K562 (cell line): Measurements from ENCODE around the gene CDCP1. TPM values are rescaled to one million over a fixed set of nuclear protein-coding genes. Genes with fewer than 3 reads are reported as not detected.

Experiments used
- CTBP1 ChIP-seq: fragments of 450-650 bp; IDR thresholded peaks from 2 replicates; pipeline ENCODE4 v1.6.1; 2016; ENCODE audit warnings: borderline replicate concordance
- GATAD2A ChIP-seq: fragments of 450-650 bp; IDR thresholded peaks from 2 replicates; pipeline ENCODE4 v1.6.1; 2017
- GTF2E2 ChIP-seq: fragments of 200-800 bp; sonication (Bioruptor generic); IDR thresholded peaks from 2 replicates; pipeline ENCODE4 v1.6.1; 2016; ENCODE audit warnings: missing genetic modification characterization, missing compliant biosample characterization
- MYC ChIP-seq, 2 experiments: fragments of 250-450 bp in 1 of 2; sonication (Bioruptor Pico) in 1 of 2; IDR thresholded peaks; 2 replicates each; pipeline versions ENCODE4 v1.5.1 to v1.6.1; 2012 to 2021; ENCODE audit warnings: low read depth in 2 of 2, borderline replicate concordance in 1 of 2, improper control_type of control experiment in 1 of 2, low read length in 1 of 2, mild to moderate bottlenecking in 1 of 2, moderate library complexity in 1 of 2
- NR2C2 ChIP-seq, 2 experiments: fragments of 200-800 bp in 1 of 2; sonication (Bioruptor generic) in 1 of 2; sonication (generic) in 1 of 2; formaldehyde crosslinking in 1 of 2; IDR thresholded peaks; 2 replicates each; pipeline versions ENCODE4 v1.6.1 to v1.8.0; 2016 to 2022; ENCODE audit warnings: mild to moderate bottlenecking in 1 of 2, missing compliant biosample characterization in 1 of 2, missing genetic modification characterization in 1 of 2, missing genetic modification reagents in 1 of 2
- NR4A1 ChIP-seq, 2 experiments: fragments of 250-450 bp in 1 of 2; fragments of 450-650 bp in 1 of 2; sonication (Bioruptor Pico) in 1 of 2; IDR thresholded peaks; 2 replicates each; pipeline versions ENCODE4 v1.4.0 to v1.6.1; 2016 to 2020; ENCODE audit warnings: mild to moderate bottlenecking in 2 of 2, missing compliant biosample characterization in 1 of 2, missing genetic modification characterization in 1 of 2, moderate library complexity in 1 of 2
- ZFP36 ChIP-seq: fragments of 150-350 bp; IDR thresholded peaks from 2 replicates; pipeline ENCODE4 v1.6.1; 2018; ENCODE audit warnings: low read length, low read depth; ENCODE audit not compliant: partially characterized antibody
- ZNF311 ChIP-seq: fragments of 250-450 bp; sonication (Bioruptor Pico); IDR thresholded peaks from 2 replicates; pipeline ENCODE4 v1.4.0; 2020; ENCODE audit warnings: mild to moderate bottlenecking, moderate library complexity
- polyA plus RNA-seq, 8 experiments: library from polyadenylated mRNA; depleted of rRNA in 4 of 8; stranded (reverse) in 5 of 8; unstranded in 3 of 8; fragments of >200 nt; fragmentation: Nextera tagmentation in 2 of 8; fragmentation: Illumina TruSeq in 1 of 8; extraction: Ambion mirVana in 2 of 8; extraction: Trizol in 1 of 8; gene quantifications; 2 replicates each; pipeline versions ENCODE4 v1.2.1 to v1.2.3, GENCODE V29; 2011 to 2014; ENCODE audit warnings: inconsistent platforms in 1 of 8, missing spikeins in 1 of 8
- total RNA-seq, 7 experiments: library from RNA; depleted of rRNA in 6 of 7; stranded (reverse); fragments of >200 nt in 6 of 7; fragmentation: Illumina TruSeq in 2 of 7; extraction: Trizol in 2 of 7; gene quantifications; 2 replicates each; pipeline versions ENCODE4 v1.2.1 to v1.2.3, GENCODE V29; 2011 to 2021; ENCODE audit warnings: low replicate concordance in 1 of 7
- TF ChIP-seq, protein P1 (sequence below): fragments of 450-650 bp; conservative IDR thresholded peaks from 2 replicates; pipeline ENCODE4 v1.6.1; 2016; ENCODE audit warnings: missing genetic modification characterization, low read depth, mild to moderate bottlenecking, missing compliant biosample characterization, moderate library complexity
- TF ChIP-seq, protein P2 (sequence below): fragments of 450-650 bp; IDR thresholded peaks from 2 replicates; pipeline ENCODE4 v1.6.1; 2016; ENCODE audit warnings: mild to moderate bottlenecking, moderate library complexity
- TF ChIP-seq, protein P3 (sequence below): sonication (generic); formaldehyde crosslinking; IDR thresholded peaks from 2 replicates; pipeline ENCODE4 v1.8.1; 2022; ENCODE audit warnings: missing genetic modification reagents

CDCP1 gene
- total and polyA plus RNA-seq, 9 of the 15 experiments (the other 6 are each of a cell fraction or from before 2014, with no cell fraction given): 3.9 to 16.4 (median 5.2) TPM

DNA sequence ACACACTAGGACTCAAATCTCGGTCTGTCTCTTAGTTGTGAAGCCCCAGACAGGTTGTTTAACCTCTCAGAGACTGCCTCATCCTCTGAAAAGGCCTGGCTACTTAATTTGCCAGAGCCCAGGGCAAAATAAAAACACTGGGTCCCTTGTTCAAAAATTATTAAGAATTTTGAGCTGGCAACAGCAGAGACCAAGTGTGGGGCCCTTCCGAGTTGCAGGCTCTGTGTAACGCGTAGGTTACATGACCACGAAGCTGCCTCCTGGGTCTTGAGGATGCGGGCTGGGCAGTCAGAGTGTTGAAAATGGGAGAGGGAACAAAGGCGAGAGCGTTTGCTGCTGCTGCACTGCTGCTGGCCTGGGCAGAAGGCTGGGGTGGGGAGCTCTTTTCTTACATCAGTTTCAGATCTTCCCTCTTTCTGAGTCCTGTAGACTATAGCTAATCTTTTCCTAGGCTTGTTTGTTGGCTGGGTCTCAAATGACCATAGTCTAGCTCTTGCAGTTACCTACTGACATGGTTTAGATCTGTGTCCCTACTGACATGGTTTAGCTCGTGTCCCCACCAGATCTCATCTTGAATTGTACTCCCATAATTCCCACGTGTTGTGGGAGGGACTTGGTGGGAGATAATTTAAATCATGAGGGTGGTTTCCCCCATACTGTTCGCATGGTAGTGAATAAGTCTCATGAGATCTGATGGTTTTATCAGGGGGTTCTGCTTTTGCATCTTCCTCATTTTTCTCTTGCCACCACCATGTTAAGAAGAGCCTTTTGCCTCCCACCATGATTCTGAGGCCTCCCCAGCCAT lies 70.2 kb downstream of the CDCP1 start (continued):
- 0 out of 2 replicates have a peak, but pooled peaks have one; percentile 32 for TF ChIP-seq ZNF311
- no peak for TF ChIP-seq MYC (IDR thresholded peaks at IDR 0.05; ENCODE audit: low read depth, low read length)
- TF ChIP-seq MYC (CRISPR knock-in tag; IDR thresholded peaks at IDR 0.05; ENCODE audit: borderline replicate concordance, low read depth): peak; percentile 68; the same call in 1 of the 2 replicates
- peak; percentile 36; the same call in 1 of the 2 replicates for TF ChIP-seq CTBP1
- TF ChIP-seq, protein P1, sequence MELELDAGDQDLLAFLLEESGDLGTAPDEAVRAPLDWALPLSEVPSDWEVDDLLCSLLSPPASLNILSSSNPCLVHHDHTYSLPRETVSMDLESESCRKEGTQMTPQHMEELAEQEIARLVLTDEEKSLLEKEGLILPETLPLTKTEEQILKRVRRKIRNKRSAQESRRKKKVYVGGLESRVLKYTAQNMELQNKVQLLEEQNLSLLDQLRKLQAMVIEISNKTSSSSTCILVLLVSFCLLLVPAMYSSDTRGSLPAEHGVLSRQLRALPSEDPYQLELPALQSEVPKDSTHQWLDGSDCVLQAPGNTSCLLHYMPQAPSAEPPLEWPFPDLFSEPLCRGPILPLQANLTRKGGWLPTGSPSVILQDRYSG: peak; percentile 80
- TF ChIP-seq, protein P2, sequence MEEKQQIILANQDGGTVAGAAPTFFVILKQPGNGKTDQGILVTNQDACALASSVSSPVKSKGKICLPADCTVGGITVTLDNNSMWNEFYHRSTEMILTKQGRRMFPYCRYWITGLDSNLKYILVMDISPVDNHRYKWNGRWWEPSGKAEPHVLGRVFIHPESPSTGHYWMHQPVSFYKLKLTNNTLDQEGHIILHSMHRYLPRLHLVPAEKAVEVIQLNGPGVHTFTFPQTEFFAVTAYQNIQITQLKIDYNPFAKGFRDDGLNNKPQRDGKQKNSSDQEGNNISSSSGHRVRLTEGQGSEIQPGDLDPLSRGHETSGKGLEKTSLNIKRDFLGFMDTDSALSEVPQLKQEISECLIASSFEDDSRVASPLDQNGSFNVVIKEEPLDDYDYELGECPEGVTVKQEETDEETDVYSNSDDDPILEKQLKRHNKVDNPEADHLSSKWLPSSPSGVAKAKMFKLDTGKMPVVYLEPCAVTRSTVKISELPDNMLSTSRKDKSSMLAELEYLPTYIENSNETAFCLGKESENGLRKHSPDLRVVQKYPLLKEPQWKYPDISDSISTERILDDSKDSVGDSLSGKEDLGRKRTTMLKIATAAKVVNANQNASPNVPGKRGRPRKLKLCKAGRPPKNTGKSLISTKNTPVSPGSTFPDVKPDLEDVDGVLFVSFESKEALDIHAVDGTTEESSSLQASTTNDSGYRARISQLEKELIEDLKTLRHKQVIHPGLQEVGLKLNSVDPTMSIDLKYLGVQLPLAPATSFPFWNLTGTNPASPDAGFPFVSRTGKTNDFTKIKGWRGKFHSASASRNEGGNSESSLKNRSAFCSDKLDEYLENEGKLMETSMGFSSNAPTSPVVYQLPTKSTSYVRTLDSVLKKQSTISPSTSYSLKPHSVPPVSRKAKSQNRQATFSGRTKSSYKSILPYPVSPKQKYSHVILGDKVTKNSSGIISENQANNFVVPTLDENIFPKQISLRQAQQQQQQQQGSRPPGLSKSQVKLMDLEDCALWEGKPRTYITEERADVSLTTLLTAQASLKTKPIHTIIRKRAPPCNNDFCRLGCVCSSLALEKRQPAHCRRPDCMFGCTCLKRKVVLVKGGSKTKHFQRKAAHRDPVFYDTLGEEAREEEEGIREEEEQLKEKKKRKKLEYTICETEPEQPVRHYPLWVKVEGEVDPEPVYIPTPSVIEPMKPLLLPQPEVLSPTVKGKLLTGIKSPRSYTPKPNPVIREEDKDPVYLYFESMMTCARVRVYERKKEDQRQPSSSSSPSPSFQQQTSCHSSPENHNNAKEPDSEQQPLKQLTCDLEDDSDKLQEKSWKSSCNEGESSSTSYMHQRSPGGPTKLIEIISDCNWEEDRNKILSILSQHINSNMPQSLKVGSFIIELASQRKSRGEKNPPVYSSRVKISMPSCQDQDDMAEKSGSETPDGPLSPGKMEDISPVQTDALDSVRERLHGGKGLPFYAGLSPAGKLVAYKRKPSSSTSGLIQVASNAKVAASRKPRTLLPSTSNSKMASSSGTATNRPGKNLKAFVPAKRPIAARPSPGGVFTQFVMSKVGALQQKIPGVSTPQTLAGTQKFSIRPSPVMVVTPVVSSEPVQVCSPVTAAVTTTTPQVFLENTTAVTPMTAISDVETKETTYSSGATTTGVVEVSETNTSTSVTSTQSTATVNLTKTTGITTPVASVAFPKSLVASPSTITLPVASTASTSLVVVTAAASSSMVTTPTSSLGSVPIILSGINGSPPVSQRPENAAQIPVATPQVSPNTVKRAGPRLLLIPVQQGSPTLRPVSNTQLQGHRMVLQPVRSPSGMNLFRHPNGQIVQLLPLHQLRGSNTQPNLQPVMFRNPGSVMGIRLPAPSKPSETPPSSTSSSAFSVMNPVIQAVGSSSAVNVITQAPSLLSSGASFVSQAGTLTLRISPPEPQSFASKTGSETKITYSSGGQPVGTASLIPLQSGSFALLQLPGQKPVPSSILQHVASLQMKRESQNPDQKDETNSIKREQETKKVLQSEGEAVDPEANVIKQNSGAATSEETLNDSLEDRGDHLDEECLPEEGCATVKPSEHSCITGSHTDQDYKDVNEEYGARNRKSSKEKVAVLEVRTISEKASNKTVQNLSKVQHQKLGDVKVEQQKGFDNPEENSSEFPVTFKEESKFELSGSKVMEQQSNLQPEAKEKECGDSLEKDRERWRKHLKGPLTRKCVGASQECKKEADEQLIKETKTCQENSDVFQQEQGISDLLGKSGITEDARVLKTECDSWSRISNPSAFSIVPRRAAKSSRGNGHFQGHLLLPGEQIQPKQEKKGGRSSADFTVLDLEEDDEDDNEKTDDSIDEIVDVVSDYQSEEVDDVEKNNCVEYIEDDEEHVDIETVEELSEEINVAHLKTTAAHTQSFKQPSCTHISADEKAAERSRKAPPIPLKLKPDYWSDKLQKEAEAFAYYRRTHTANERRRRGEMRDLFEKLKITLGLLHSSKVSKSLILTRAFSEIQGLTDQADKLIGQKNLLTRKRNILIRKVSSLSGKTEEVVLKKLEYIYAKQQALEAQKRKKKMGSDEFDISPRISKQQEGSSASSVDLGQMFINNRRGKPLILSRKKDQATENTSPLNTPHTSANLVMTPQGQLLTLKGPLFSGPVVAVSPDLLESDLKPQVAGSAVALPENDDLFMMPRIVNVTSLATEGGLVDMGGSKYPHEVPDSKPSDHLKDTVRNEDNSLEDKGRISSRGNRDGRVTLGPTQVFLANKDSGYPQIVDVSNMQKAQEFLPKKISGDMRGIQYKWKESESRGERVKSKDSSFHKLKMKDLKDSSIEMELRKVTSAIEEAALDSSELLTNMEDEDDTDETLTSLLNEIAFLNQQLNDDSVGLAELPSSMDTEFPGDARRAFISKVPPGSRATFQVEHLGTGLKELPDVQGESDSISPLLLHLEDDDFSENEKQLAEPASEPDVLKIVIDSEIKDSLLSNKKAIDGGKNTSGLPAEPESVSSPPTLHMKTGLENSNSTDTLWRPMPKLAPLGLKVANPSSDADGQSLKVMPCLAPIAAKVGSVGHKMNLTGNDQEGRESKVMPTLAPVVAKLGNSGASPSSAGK: peak; percentile 70
- peak; percentile 34; the same call in 1 of the 2 replicates for TF ChIP-seq GTF2E2 (tag)
- TF ChIP-seq, protein P3, sequence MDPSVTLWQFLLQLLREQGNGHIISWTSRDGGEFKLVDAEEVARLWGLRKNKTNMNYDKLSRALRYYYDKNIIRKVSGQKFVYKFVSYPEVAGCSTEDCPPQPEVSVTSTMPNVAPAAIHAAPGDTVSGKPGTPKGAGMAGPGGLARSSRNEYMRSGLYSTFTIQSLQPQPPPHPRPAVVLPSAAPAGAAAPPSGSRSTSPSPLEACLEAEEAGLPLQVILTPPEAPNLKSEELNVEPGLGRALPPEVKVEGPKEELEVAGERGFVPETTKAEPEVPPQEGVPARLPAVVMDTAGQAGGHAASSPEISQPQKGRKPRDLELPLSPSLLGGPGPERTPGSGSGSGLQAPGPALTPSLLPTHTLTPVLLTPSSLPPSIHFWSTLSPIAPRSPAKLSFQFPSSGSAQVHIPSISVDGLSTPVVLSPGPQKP (CRISPR knock-in tag): no peak
- TF ChIP-seq NR4A1 (CRISPR knock-in tag; IDR thresholded peaks at IDR 0.05): no peak; the same call in 1 of the 2 replicates
- peak; percentile 82 for TF ChIP-seq NR4A1 (tag; IDR thresholded peaks at IDR 0.05)
- TF ChIP-seq GATAD2A: 0 out of 2 replicates have a peak, but pooled peaks have one; percentile 69
- no peak for TF ChIP-seq ZFP36
- no peak for TF ChIP-seq NR2C2 (CRISPR knock-in tag; IDR thresholded peaks at IDR 0.05)
- TF ChIP-seq NR2C2 (tag; IDR thresholded peaks at IDR 0.05): peak; percentile 28; the same call in 1 of the 2 replicates
